ENCODE measurements around the gene PLPPR5. TPM values are rescaled to one million over a fixed set of nuclear protein-coding genes. Genes with fewer than 3 reads are reported as not detected.

Gene PLPPR5
- total and polyA plus RNA-seq, 9 of the 15 experiments (the other 6 are each of a cell fraction or from before 2014, with no cell fraction given) = not detected

GRCh38 chr1:98881901-98882300 lies 122.8 kb downstream of the PLPPR5 start:
- no peak for DNase-seq (ENCODE audit: extremely low read depth in 1 of 4, low spot score in 3 of 4)
- Histone ChIP-seq H4K20me1 (replicated peaks; ENCODE audit: control insufficient read depth, insufficient read depth, low read length) (no peaks in the 10 kb centered on the region), H3K36me3 (ENCODE audit: control insufficient read depth, insufficient read depth, low read length) (no peaks in the 10 kb centered on the region), H3K4me2 (ENCODE audit: insufficient read depth, low read length) (no peak overlapping the region), H3K4me3 (no peak overlapping the region), H3K27ac (ENCODE audit: extremely low read depth, low read depth, low read length) (no peak overlapping the region), H2AFZ (ENCODE audit: low read depth, low read length) (no peak overlapping the region), H3K9me1 (ENCODE audit: control insufficient read depth, insufficient read depth, low read length) (no peaks in the 10 kb centered on the region), H3K27me3 (ENCODE audit: control insufficient read depth in 2 of 2, insufficient read depth in 2 of 2, low read length in 2 of 2) (no peaks in the 10 kb centered on the region), H3K4me1 (replicated peaks in 1 of 2; ENCODE audit: control insufficient read depth in 2 of 2, insufficient read depth in 2 of 2, low read length in 2 of 2) (no peaks in the 10 kb centered on the region), H3K9ac (ENCODE audit: insufficient read depth in 1 of 2, low read depth in 2 of 2, low read length in 2 of 2) (no peak overlapping the region), H3K9me3 (replicated peaks; ENCODE audit: control insufficient read depth, insufficient read depth, low read depth, low read length) (no peaks in the 10 kb centered on the region), H3K79me2 (ENCODE audit: control insufficient read depth, insufficient read depth, low read length) (no peaks in the 10 kb centered on the region)
- ChIA-PET CTCF (ENCODE audit: low intra/inter-chr PET ratio) (no interaction called here), POLR2A (interaction anchor here (0.9 kb wide), 1 partner anchor 208 kb away, joined by 3 read pairs; no protein-coding TSS in a partner anchor)
- no TSS peak for BruUV-seq (replicated peaks)
- WGBS (ENCODE audit: insufficient coverage, low coverage, missing lambda C conversion rate) = 0% methylated on average over 4 of the region's 4 CpGs
- intact Hi-C loops (cut with micrococcal nuclease) = no loop called here
- in situ Hi-C loops (cut with MboI) = no loop called here
- no peak for FAIRE-seq
- ATAC-seq = no peak
- TF ChIP-seq SFPQ (IDR thresholded peaks at IDR 0.05; ENCODE audit: low read depth, low read length) = no peak
- no peak for TF ChIP-seq TSC22D4 (tag; IDR thresholded peaks at IDR 0.05)
- TF ChIP-seq CTCF (IDR thresholded peaks at IDR 0.05 in 2 of 3, conservative IDR thresholded peaks at IDR 0.05 in 1 of 3; ENCODE audit: insufficient read depth in 2 of 3, low read depth in 1 of 3, low read length in 3 of 3) = no peak
- no peak for TF ChIP-seq NCOA1 (IDR thresholded peaks at IDR 0.05; ENCODE audit: low read depth)
- no peak for TF ChIP-seq CHD1 (IDR thresholded peaks at IDR 0.05; ENCODE audit: low read length)
- no peak for TF ChIP-seq GATAD2A (IDR thresholded peaks at IDR 0.05)
- TF ChIP-seq RB1 (IDR thresholded peaks at IDR 0.05; ENCODE audit: low read depth) = no peak
- TF ChIP-seq LEF1 (IDR thresholded peaks at IDR 0.05) = no peak
- TF ChIP-seq, protein P1, sequence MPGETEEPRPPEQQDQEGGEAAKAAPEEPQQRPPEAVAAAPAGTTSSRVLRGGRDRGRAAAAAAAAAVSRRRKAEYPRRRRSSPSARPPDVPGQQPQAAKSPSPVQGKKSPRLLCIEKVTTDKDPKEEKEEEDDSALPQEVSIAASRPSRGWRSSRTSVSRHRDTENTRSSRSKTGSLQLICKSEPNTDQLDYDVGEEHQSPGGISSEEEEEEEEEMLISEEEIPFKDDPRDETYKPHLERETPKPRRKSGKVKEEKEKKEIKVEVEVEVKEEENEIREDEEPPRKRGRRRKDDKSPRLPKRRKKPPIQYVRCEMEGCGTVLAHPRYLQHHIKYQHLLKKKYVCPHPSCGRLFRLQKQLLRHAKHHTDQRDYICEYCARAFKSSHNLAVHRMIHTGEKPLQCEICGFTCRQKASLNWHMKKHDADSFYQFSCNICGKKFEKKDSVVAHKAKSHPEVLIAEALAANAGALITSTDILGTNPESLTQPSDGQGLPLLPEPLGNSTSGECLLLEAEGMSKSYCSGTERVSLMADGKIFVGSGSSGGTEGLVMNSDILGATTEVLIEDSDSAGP (CRISPR knock-in tag; IDR thresholded peaks at IDR 0.05) = no peak
- TF ChIP-seq ZNF695 (CRISPR knock-in tag; IDR thresholded peaks at IDR 0.05) = no peak
- no peak for TF ChIP-seq SREBF1 (IDR thresholded peaks at IDR 0.05; ENCODE audit: borderline replicate concordance, low read depth, low read length)
- TF ChIP-seq NFATC3 (IDR thresholded peaks at IDR 0.05) = no peak
- no peak for TF ChIP-seq RNF2 (IDR thresholded peaks at IDR 0.05)
- no peak for TF ChIP-seq ZNF561 (CRISPR knock-in tag; conservative IDR thresholded peaks at IDR 0.05)
- TF ChIP-seq MYBL2 (IDR thresholded peaks at IDR 0.05; ENCODE audit: low read depth) = no peak
- TF ChIP-seq MYBL2 (CRISPR knock-in tag; IDR thresholded peaks at IDR 0.05; ENCODE audit: borderline replicate concordance) = no peak
- TF ChIP-seq EP400 (IDR thresholded peaks at IDR 0.05) = no peak
